Neuronal stem cell (in vitro differentiated cells): ENCODE data around the gene GUCY2C.
A peak's percentile ranks its signal among the peaks of the same experiment; 100 is the strongest.

Experiments used
- DNase-seq: peaks from one replicate; pipeline ENCODE4 v3.0.0-alpha.2; 2013; ENCODE audit warnings: low spot score
- H2AFZ ChIP-seq: one replicate; pipeline ENCODE4 v1.6.1; 2013; ENCODE audit warnings: mild to moderate bottlenecking, low read length, inconsistent platforms
- H2AK5ac ChIP-seq: 2 replicates; pipeline ENCODE4 v1.6.1; 2013; ENCODE audit warnings: low read depth, mild to moderate bottlenecking, inconsistent platforms, low read length, moderate library complexity, mixed read lengths
- H2BK120ac ChIP-seq: 2 replicates; pipeline ENCODE4 v1.6.1; 2013; ENCODE audit warnings: low read depth, mild to moderate bottlenecking, inconsistent platforms, low read length, moderate library complexity, mixed read lengths
- H2BK12ac ChIP-seq: one replicate; pipeline ENCODE4 v1.6.1; 2013; ENCODE audit warnings: low read length, inconsistent platforms
- H2BK15ac ChIP-seq: 2 replicates; pipeline ENCODE4 v1.6.1; 2013; ENCODE audit warnings: mild to moderate bottlenecking, low read length, inconsistent platforms, mixed read lengths
- H2BK5ac ChIP-seq: one replicate; pipeline ENCODE4 v1.6.1; 2013; ENCODE audit warnings: inconsistent platforms, mild to moderate bottlenecking, low read length, moderate library complexity
- H3K14ac ChIP-seq: one replicate; pipeline ENCODE4 v1.6.1; 2013; ENCODE audit warnings: low read length, inconsistent platforms
- H3K18ac ChIP-seq: 2 replicates; pipeline ENCODE4 v1.6.1; 2013; ENCODE audit warnings: low read length, inconsistent platforms
- H3K23ac ChIP-seq: 2 replicates; pipeline ENCODE4 v1.6.1; 2013; ENCODE audit warnings: low read depth, mild to moderate bottlenecking, mixed read lengths, low read length, inconsistent platforms; ENCODE audit not compliant: poor library complexity
- H3K27ac ChIP-seq: replicated peaks from 3 replicates; pipeline ENCODE4 v1.5.1; 2013; ENCODE audit warnings: low read length, inconsistent platforms
- H3K27me3 ChIP-seq, 3 experiments: 2 replicates each; pipeline ENCODE4 v1.6.1; 2013; ENCODE audit warnings: low read length in 3 of 3, mild to moderate bottlenecking in 2 of 3, inconsistent platforms in 1 of 3, low read depth in 1 of 3, mixed read lengths in 1 of 3, moderate library complexity in 1 of 3; ENCODE audit not compliant: control insufficient read depth in 3 of 3, insufficient read depth in 3 of 3
- H3K36me3 ChIP-seq, 2 donors: replicated peaks in 1 of 2; 2 replicates each; pipeline ENCODE4 v1.6.1; 2013; ENCODE audit warnings: low read length in 2 of 2; ENCODE audit not compliant: control insufficient read depth in 2 of 2, insufficient read depth in 2 of 2
- H3K4ac ChIP-seq: 2 replicates; pipeline ENCODE4 v1.6.1; 2013; ENCODE audit warnings: inconsistent platforms, mild to moderate bottlenecking, low read length, moderate library complexity
- H3K4me1 ChIP-seq, 2 donors: 1 replicate in 1 of 2; 2 replicates in 1 of 2; pipeline ENCODE4 v1.6.1; 2013; ENCODE audit warnings: low read length in 2 of 2, low read depth in 1 of 2; ENCODE audit not compliant: control insufficient read depth in 2 of 2, insufficient read depth in 1 of 2
- H3K4me2 ChIP-seq: one replicate; pipeline ENCODE4 v1.6.1; 2013; ENCODE audit warnings: mild to moderate bottlenecking, low read length, inconsistent platforms; ENCODE audit not compliant: insufficient read depth, poor library complexity, severe bottlenecking
- H3K4me3 ChIP-seq, 2 donors: 2 replicates each; pipeline ENCODE4 v1.5.1; 2013; ENCODE audit warnings: low read length in 2 of 2, mild to moderate bottlenecking in 2 of 2, inconsistent platforms in 1 of 2, moderate library complexity in 1 of 2
- H3K79me1 ChIP-seq: one replicate; pipeline ENCODE4 v1.6.1; 2013; ENCODE audit warnings: low read depth, mild to moderate bottlenecking, inconsistent platforms, low read length, moderate library complexity
- H3K9ac ChIP-seq: one replicate; pipeline ENCODE4 v1.6.1; 2013; ENCODE audit warnings: mild to moderate bottlenecking, low read depth, low read length, inconsistent platforms; ENCODE audit not compliant: poor library complexity
- H3K9me3 ChIP-seq, 2 donors: replicated peaks in 1 of 2; 2 replicates each; pipeline versions ENCODE3 to v1.6.1; 2013; ENCODE audit warnings: low read length in 2 of 2, mild to moderate bottlenecking in 2 of 2, inconsistent platforms in 1 of 2, low read depth in 1 of 2, mixed read lengths in 1 of 2, moderate library complexity in 1 of 2; ENCODE audit not compliant: control insufficient read depth in 2 of 2, insufficient read depth in 1 of 2
- H4K8ac ChIP-seq: one replicate; pipeline ENCODE4 v1.6.1; 2013; ENCODE audit warnings: low read depth, mild to moderate bottlenecking, inconsistent platforms, low read length, moderate library complexity
- H4K91ac ChIP-seq: one replicate; pipeline ENCODE4 v1.6.1; 2013; ENCODE audit warnings: low read length, low read depth, mild to moderate bottlenecking, inconsistent platforms; ENCODE audit not compliant: poor library complexity
- WGBS, 2 donors: extraction: QIAGEN DNeasy Blood & Tissue Kit; methylation state at CpG; one replicate each; pipeline ENCODE4 v1.1.7; 2013; ENCODE audit warnings: missing lambda C conversion rate in 2 of 2, mixed read lengths in 1 of 2; ENCODE audit not compliant: insufficient read length in 2 of 2, insufficient replicate concordance in 1 of 2; ENCODE audit errors: extremely low coverage in 2 of 2; 5-methylcytosine and 5-hydroxymethylcytosine counted together

GUCY2C gene

GRCh38 chr12:14635776-14636175, 60.6 kb downstream of the GUCY2C start:
- no peak overlapping the region for H3K27ac ChIP-seq
- H3K9me3 ChIP-seq: peaks cover 0 to 3% of the 10 kb centered on the region in 2 donors
- H2BK120ac ChIP-seq: no peak overlapping the region
- H3K4me1 ChIP-seq: no peaks in the 10 kb centered on the region
- no peak overlapping the region for H2AFZ ChIP-seq
- no peak overlapping the region for H4K8ac ChIP-seq
- H3K23ac ChIP-seq: no peak overlapping the region
- H3K27me3 ChIP-seq: no peaks in the 10 kb centered on the region
- no peak overlapping the region for H2AK5ac ChIP-seq
- no peak overlapping the region for H3K14ac ChIP-seq
- H3K4ac ChIP-seq: no peak overlapping the region
- H3K36me3 ChIP-seq: no peaks in the 10 kb centered on the region
- H2BK15ac ChIP-seq: no peak overlapping the region
- no peak for DNase-seq
- no peak overlapping the region for H3K4me2 ChIP-seq
- no peaks in the 10 kb centered on the region for H3K79me1 ChIP-seq
- H3K18ac ChIP-seq: no peak overlapping the region
- no peak overlapping the region for H3K4me3 ChIP-seq
- no peak overlapping the region for H4K91ac ChIP-seq
- H3K9ac ChIP-seq: no peak overlapping the region
- H2BK12ac ChIP-seq: no peak overlapping the region
- H2BK5ac ChIP-seq: no peak overlapping the region

GRCh38 chr12:14630793-14631192, 65.6 kb downstream of the GUCY2C start:
- H3K23ac ChIP-seq: no peak overlapping the region
- H3K4me1 ChIP-seq: no peaks in the 10 kb centered on the region
- no peak overlapping the region for H3K9ac ChIP-seq
- H2BK5ac ChIP-seq: no peak overlapping the region
- no peaks in the 10 kb centered on the region for H3K27me3 ChIP-seq
- no peaks in the 10 kb centered on the region for H3K79me1 ChIP-seq
- H3K4me2 ChIP-seq: no peak overlapping the region
- H2AK5ac ChIP-seq: no peak overlapping the region
- no peak overlapping the region for H2AFZ ChIP-seq
- no peak overlapping the region for H2BK15ac ChIP-seq
- no peaks in the 10 kb centered on the region for H3K36me3 ChIP-seq
- no peak overlapping the region for H4K91ac ChIP-seq
- no peak overlapping the region for H4K8ac ChIP-seq
- H3K4me3 ChIP-seq: no peak overlapping the region
- no peak overlapping the region for H3K14ac ChIP-seq
- H2BK120ac ChIP-seq: no peak overlapping the region
- H3K27ac ChIP-seq: no peak overlapping the region
- H2BK12ac ChIP-seq: no peak overlapping the region
- no peaks in the 10 kb centered on the region for H3K9me3 ChIP-seq
- no CpG with 5 or more reads among the region's 3 CpGs for WGBS, 2 donors
- DNase-seq: no peak
- no peak overlapping the region for H3K18ac ChIP-seq
- no peak overlapping the region for H3K4ac ChIP-seq

- no peak overlapping the region for H2AFZ ChIP-seq
- H3K79me1 ChIP-seq: no peaks in the 10 kb centered on the region
- no peak overlapping the region for H2AK5ac ChIP-seq
- no peak overlapping the region for H3K14ac ChIP-seq
- H2BK15ac ChIP-seq: no peak overlapping the region
- no peak overlapping the region for H3K23ac ChIP-seq
- H2BK120ac ChIP-seq: no peak overlapping the region
- DNase-seq: peak; percentile 63
- H3K4me3 ChIP-seq: no peak overlapping the region
- H4K91ac ChIP-seq: no peak overlapping the region
- H2BK5ac ChIP-seq: no peak overlapping the region
- H2BK12ac ChIP-seq: no peak overlapping the region
- H3K4me2 ChIP-seq: no peak overlapping the region
- no peaks in the 10 kb centered on the region for H3K9me3 ChIP-seq
- no peak overlapping the region for H3K18ac ChIP-seq
- no peak overlapping the region for H3K9ac ChIP-seq
- H3K36me3 ChIP-seq: no peaks in the 10 kb centered on the region
- no CpG with 5 or more reads among the region's 8 CpGs for WGBS, 2 donors
- H4K8ac ChIP-seq: no peak overlapping the region
- no peak overlapping the region for H3K4ac ChIP-seq
- no peak overlapping the region for H3K27ac ChIP-seq
- H3K4me1 ChIP-seq: no peaks in the 10 kb centered on the region
- H3K27me3 ChIP-seq: no peaks in the 10 kb centered on the region
Measured at GRCh38 chr12:14629832-14630710, 66.3 kb downstream of the GUCY2C start.

DNA sequence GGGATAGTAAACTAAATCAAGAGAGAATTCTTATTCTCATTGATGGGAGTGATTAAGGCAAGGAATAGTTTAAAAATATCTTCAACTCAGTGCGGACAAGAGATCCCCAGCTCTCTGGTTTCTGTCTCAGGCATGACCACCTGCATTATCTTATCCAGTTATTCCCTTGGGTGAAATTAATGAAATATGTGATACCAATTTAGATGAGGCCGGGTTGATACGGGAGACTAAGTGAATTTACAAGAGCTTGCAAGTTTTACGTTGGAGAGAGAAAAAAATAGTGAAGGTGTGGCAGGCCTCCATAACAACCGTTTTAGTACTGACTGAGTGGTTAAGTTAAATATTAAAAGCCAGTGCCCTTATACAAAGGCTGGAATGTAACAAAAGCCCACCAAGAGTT, 67.6 kb downstream of the GUCY2C start:
- Histone ChIP-seq H2BK12ac (no peak overlapping the region), H3K4ac (no peak overlapping the region), H3K4me2 (no peak overlapping the region), H3K4me1 (no peaks in the 10 kb centered on the region), H2BK5ac (no peak overlapping the region), H2AK5ac (no peak overlapping the region), H4K8ac (no peak overlapping the region), H4K91ac (no peak overlapping the region), H3K9me3 (no peaks in the 10 kb centered on the region), H3K36me3 (no peaks in the 10 kb centered on the region), H2BK15ac (no peak overlapping the region), H3K18ac (no peak overlapping the region), H3K79me1 (no peaks in the 10 kb centered on the region), H3K27me3 (no peaks in the 10 kb centered on the region), H3K9ac (no peak overlapping the region), H2BK120ac (no peak overlapping the region), H3K23ac (no peak overlapping the region), H3K14ac (no peak overlapping the region), H3K4me3 (no peak overlapping the region), H3K27ac (no peak overlapping the region), H2AFZ (no peak overlapping the region)
- DNase-seq: no peak
- WGBS, 2 donors: no CpG with 5 or more reads among the region's 5 CpGs
